PFSK-1 (cell line): ENCODE data around the gene CCDC85C.

Source experiments
- FOXP2 ChIP-seq: optimal IDR thresholded peaks from 2 replicates; pipeline ENCODE3; 2011; ENCODE audit warnings: borderline replicate concordance, control low read depth, inconsistent platforms; ENCODE audit not compliant: insufficient read depth; ENCODE audit errors: extremely low read length, extremely low read depth
- POLR2AphosphoS5 ChIP-seq: IDR thresholded peaks from 2 replicates; pipeline ENCODE4 v1.6.1; 2012; ENCODE audit warnings: low read depth, mild to moderate bottlenecking, control low read depth, low read length, moderate library complexity
- SIN3A ChIP-seq: IDR thresholded peaks from 2 replicates; pipeline ENCODE4 v1.6.1; 2012; ENCODE audit warnings: mild to moderate bottlenecking, low read length, moderate library complexity, borderline replicate concordance; ENCODE audit not compliant: insufficient read depth
- TAF1 ChIP-seq: IDR thresholded peaks from 2 replicates; pipeline ENCODE4 v1.6.1; 2012; ENCODE audit warnings: low read length, control low read depth, borderline replicate concordance; ENCODE audit not compliant: insufficient read depth
- TF ChIP-seq, protein P1 (sequence below), 2 experiments: IDR thresholded peaks; 2 replicates each; pipeline versions ENCODE4 v1.6.1 to v1.8.0; 2011 to 2012; ENCODE audit warnings: low read depth in 2 of 2, low read length in 2 of 2, control low read depth in 1 of 2, inconsistent platforms in 1 of 2, mild to moderate bottlenecking in 1 of 2, moderate library complexity in 1 of 2; ENCODE audit not compliant: insufficient read depth in 1 of 2

Gene CCDC85C

GRCh38 chr14:99566390-99567354, 37.3 kb downstream of the CCDC85C start:
- TF ChIP-seq FOXP2: no peak
- TF ChIP-seq TAF1: no peak
- no peak for TF ChIP-seq POLR2AphosphoS5
- TF ChIP-seq SIN3A: no peak
- TF ChIP-seq, protein P1, sequence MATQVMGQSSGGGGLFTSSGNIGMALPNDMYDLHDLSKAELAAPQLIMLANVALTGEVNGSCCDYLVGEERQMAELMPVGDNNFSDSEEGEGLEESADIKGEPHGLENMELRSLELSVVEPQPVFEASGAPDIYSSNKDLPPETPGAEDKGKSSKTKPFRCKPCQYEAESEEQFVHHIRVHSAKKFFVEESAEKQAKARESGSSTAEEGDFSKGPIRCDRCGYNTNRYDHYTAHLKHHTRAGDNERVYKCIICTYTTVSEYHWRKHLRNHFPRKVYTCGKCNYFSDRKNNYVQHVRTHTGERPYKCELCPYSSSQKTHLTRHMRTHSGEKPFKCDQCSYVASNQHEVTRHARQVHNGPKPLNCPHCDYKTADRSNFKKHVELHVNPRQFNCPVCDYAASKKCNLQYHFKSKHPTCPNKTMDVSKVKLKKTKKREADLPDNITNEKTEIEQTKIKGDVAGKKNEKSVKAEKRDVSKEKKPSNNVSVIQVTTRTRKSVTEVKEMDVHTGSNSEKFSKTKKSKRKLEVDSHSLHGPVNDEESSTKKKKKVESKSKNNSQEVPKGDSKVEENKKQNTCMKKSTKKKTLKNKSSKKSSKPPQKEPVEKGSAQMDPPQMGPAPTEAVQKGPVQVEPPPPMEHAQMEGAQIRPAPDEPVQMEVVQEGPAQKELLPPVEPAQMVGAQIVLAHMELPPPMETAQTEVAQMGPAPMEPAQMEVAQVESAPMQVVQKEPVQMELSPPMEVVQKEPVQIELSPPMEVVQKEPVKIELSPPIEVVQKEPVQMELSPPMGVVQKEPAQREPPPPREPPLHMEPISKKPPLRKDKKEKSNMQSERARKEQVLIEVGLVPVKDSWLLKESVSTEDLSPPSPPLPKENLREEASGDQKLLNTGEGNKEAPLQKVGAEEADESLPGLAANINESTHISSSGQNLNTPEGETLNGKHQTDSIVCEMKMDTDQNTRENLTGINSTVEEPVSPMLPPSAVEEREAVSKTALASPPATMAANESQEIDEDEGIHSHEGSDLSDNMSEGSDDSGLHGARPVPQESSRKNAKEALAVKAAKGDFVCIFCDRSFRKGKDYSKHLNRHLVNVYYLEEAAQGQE (IDR thresholded peaks at IDR 0.05; ENCODE audit: insufficient read depth in 1 of 2, low read depth in 2 of 2, low read length in 2 of 2): no peak

DNA sequence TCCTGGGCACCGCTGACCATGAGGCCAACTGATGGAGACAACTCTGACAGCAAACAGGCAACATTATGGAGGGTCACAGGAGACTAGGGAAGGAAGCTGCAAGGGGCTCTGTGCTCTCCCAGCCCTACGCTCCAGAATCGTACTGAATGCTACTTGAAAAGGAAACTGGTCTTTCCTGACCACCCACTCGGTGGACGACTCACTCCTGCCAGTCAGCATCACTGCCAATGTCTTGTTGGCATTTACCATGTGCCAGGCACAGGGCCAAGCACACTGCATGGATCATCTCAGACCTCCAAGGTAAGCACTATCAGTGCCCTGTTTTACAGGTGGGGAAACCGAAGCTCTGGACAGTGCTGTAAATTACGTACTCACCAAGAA, 38.0 kb downstream of the CCDC85C start:
- no peak for TF ChIP-seq TAF1
- no peak for TF ChIP-seq SIN3A
- no peak for TF ChIP-seq POLR2AphosphoS5

- TF ChIP-seq FOXP2 (no peak), TAF1 (no peak), SIN3A (no peak), POLR2AphosphoS5 (no peak)
- TF ChIP-seq, protein P1 (IDR thresholded peaks at IDR 0.05; ENCODE audit: insufficient read depth in 1 of 2, low read depth in 2 of 2, low read length in 2 of 2): no peak
These were observed 38.6 kb downstream of the CCDC85C start for GRCh38 chr14:99565383-99565782.

GRCh38 chr14:99564926-99565259, 39.1 kb downstream of the CCDC85C start:
- TF ChIP-seq, protein P1 (IDR thresholded peaks at IDR 0.05; ENCODE audit: insufficient read depth in 1 of 2, low read depth in 2 of 2, low read length in 2 of 2): no peak
- no peak for TF ChIP-seq POLR2AphosphoS5
- no peak for TF ChIP-seq TAF1
- no peak for TF ChIP-seq FOXP2
- TF ChIP-seq SIN3A: no peak

DNA sequence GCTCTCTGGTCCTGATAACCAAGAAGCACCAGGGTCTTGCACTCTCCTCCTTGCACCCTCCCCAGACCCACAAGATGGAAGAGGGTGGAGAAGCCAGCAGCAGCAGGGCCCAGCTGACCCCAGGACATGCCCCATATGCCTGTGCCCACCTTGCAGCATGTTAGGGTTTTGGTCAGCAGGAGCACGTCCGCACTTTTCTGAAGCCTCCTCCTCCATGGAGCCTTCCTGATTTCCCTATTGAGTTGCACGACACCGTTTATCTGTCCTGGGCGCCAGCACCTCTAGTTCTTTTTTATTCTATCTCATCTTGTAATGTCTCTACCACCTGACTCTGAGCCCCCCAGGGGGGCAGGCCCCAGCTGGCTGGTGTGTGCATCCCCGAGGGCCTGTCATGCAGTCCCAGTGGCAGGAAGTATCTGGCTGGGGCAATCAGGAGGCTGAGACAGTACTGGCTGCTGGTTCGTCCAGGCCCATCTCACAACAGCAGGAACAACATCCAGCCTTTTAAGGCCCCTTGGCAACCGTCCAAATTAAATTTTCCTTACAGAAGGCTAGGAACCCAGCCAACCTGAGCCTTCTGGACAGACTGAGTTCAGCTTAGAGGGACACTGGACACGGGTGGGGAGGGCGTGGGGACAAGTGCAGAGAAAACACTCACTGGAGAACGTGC, 39.6 kb downstream of the CCDC85C start:
- TF ChIP-seq POLR2AphosphoS5 (no peak), TAF1 (no peak)

DNA sequence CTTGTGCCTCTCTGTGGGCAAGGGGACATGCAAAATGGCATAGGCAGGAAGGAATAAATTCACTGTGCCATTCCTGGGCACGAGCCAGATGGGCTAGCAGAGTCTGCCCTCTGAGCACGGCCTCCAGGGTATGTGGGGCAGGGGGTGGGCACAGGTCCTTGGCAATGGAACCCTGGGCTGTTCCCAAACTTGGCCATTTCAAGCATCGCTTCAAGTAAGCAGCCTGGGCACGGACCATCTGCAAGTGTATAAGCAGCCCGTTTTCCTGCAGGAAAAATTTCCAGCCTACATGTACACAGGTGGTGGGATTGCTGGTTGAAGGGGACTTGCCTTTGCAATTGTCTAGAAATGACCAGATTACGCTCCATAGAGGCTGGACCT, 40.3 kb downstream of the CCDC85C start:
- TF ChIP-seq, protein P1 (IDR thresholded peaks at IDR 0.05; ENCODE audit: insufficient read depth in 1 of 2, low read depth in 2 of 2, low read length in 2 of 2): no peak
- TF ChIP-seq POLR2AphosphoS5 (no peak), FOXP2 (no peak), SIN3A (no peak), TAF1 (no peak)
